HG02571 (cell line): ENCODE measurements around the gene STAG2.
A peak's percentile ranks its signal among the peaks of the same experiment; 100 is the strongest.
"Not testable (repeated sequence)": the region's sequence is repeated elsewhere in the genome, so short reads cannot be mapped to it uniquely, and the experiment has no call there.

ENCODE experiments used
- ATAC-seq: cut with Tn5 transposase; IDR thresholded peaks from one replicate; pipeline ENCODE4 v1.9.1; 2021; ENCODE audit warnings: mild to moderate bottlenecking, moderate library complexity; ENCODE audit not compliant: unreplicated experiment

The STAG2 gene

GRCh38 chrX:124030520-124030919, 69.0 kb downstream of the STAG2 start:
- ATAC-seq = peak; percentile 86

GRCh38 chrX:124033821-124034220, 72.3 kb downstream of the STAG2 start:
- no peak for ATAC-seq

- no peak for ATAC-seq
Measured at GRCh38 chrX:124035657-124036056, 74.2 kb downstream of the STAG2 start.

- no peak for ATAC-seq
Measured at GRCh38 chrX:124042042-124042441, 80.5 kb downstream of the STAG2 start.

- ATAC-seq = no peak
Measured at GRCh38 chrX:124045109-124045508, 83.6 kb downstream of the STAG2 start.

GRCh38 chrX:124084417-124084816, 122.9 kb downstream of the STAG2 start:
- not testable (repeated sequence) for ATAC-seq

- ATAC-seq = no peak
Measured at GRCh38 chrX:124085063-124085462, 123.6 kb downstream of the STAG2 start.

- ATAC-seq = no peak
Measured at GRCh38 chrX:124086411-124086810, 124.9 kb downstream of the STAG2 start.

GRCh38 chrX:124087000-124087746, 125.7 kb downstream of the STAG2 start:
- no peak for ATAC-seq

GRCh38 chrX:124093222-124093621, 131.7 kb downstream of the STAG2 start:
- ATAC-seq = no peak

- ATAC-seq = no peak
Measured at GRCh38 chrX:124097116-124097515, 135.6 kb downstream of the STAG2 start.

GRCh38 chrX:124098089-124098488, 136.6 kb downstream of the STAG2 start:
- no peak for ATAC-seq

- no peak for ATAC-seq
Measured at GRCh38 chrX:124103966-124104365, 142.5 kb downstream of the STAG2 start.

GRCh38 chrX:124104512-124104911, 143.0 kb downstream of the STAG2 start:
- not testable (repeated sequence) for ATAC-seq

- ATAC-seq = no peak
Measured at GRCh38 chrX:124113621-124114600, 152.4 kb downstream of the STAG2 start.

- ATAC-seq = no peak
Measured at GRCh38 chrX:124117325-124117724, 155.8 kb downstream of the STAG2 start.

GRCh38 chrX:124125471-124125870, 164.0 kb downstream of the STAG2 start:
- no peak for ATAC-seq

GRCh38 chrX:124127496-124127895, 166.0 kb downstream of the STAG2 start:
- ATAC-seq = no peak

GRCh38 chrX:124132437-124132836, 170.9 kb downstream of the STAG2 start:
- not testable (repeated sequence) for ATAC-seq

GRCh38 chrX:124145749-124146148, 184.2 kb downstream of the STAG2 start:
- no peak for ATAC-seq

GRCh38 chrX:124151195-124151594, 189.7 kb downstream of the STAG2 start:
- ATAC-seq = no peak
